Stimulated activated CD4-positive, alpha-beta T cell treated with anti-CD3 and anti-CD28 coated beads, Interleukin-4, amount 100 ng/mL, for 24 hours (primary cell): Measurements from ENCODE around the gene XIRP2.
"Not testable (repeated sequence)": the region's sequence is repeated elsewhere in the genome, so short reads cannot be mapped to it uniquely, and the experiment has no call there.

Experiments
- DNase-seq: peaks from one replicate; pipeline ENCODE4 v3.0.0-alpha.2; 2020

XIRP2 gene

GRCh38 chr2:167057446-167057845, 169.2 kb downstream of the XIRP2 start:
- DNase-seq = no peak

- DNase-seq = no peak
Observed at GRCh38 chr2:167059173-167059572, 170.9 kb downstream of the XIRP2 start.

- DNase-seq = no peak
Observed at GRCh38 chr2:167069855-167070254, 181.6 kb downstream of the XIRP2 start.

- not testable (repeated sequence) for DNase-seq
Observed at GRCh38 chr2:167075708-167076107, 187.4 kb downstream of the XIRP2 start.

- DNase-seq = not testable (repeated sequence)
Observed at GRCh38 chr2:167098931-167099330, 210.7 kb downstream of the XIRP2 start.

- no peak for DNase-seq
Observed at GRCh38 chr2:167100506-167100905, 212.2 kb downstream of the XIRP2 start.

GRCh38 chr2:167103028-167103756, 214.9 kb downstream of the XIRP2 start:
- DNase-seq = no peak

GRCh38 chr2:167103757-167104133, 215.5 kb downstream of the XIRP2 start:
- DNase-seq = no peak

- no peak for DNase-seq
Observed at GRCh38 chr2:167104691-167105090, 216.4 kb downstream of the XIRP2 start.

- DNase-seq = not testable (repeated sequence)
Observed at GRCh38 chr2:167109682-167110081, 221.4 kb downstream of the XIRP2 start.

- no peak for DNase-seq
Observed at GRCh38 chr2:167110345-167110744, 222.1 kb downstream of the XIRP2 start.

- no peak for DNase-seq
Observed at GRCh38 chr2:167114018-167114417, 225.7 kb downstream of the XIRP2 start.

- DNase-seq = no peak
Observed at GRCh38 chr2:167115541-167115940, 227.3 kb downstream of the XIRP2 start.

- no peak for DNase-seq
Observed at GRCh38 chr2:167122389-167122788, 234.1 kb downstream of the XIRP2 start.

- no peak for DNase-seq
Observed at GRCh38 chr2:167126165-167126564, 237.9 kb downstream of the XIRP2 start.

GRCh38 chr2:167127135-167127534, 238.9 kb downstream of the XIRP2 start:
- DNase-seq = no peak

GRCh38 chr2:167128130-167128529, 239.8 kb downstream of the XIRP2 start:
- no peak for DNase-seq

- DNase-seq = no peak
Observed at GRCh38 chr2:167132066-167132465, 243.8 kb downstream of the XIRP2 start.

- no peak for DNase-seq
Observed at GRCh38 chr2:167132906-167133555, 244.8 kb downstream of the XIRP2 start.

GRCh38 chr2:167133614-167134013, 245.3 kb downstream of the XIRP2 start:
- DNase-seq = no peak

GRCh38 chr2:167134381-167135072, 246.2 kb downstream of the XIRP2 start:
- no peak for DNase-seq

- DNase-seq = no peak
Observed at GRCh38 chr2:167135706-167136105, 247.4 kb downstream of the XIRP2 start.

GRCh38 chr2:167136879-167137596, 248.8 kb downstream of the XIRP2 start:
- DNase-seq = no peak
